UCSD-AML1 (cell line): ENCODE results near the gene ZBTB18.

ENCODE experiments used
- DNase-seq: peaks from one replicate; lab custom pipeline; 2025; ENCODE audit not compliant: unreplicated experiment; lab: John Stamatoyannopoulos, UW

The ZBTB18 gene

GRCh38 chr1:244087611-244088010 lies 36.5 kb downstream of the ZBTB18 start:
- no peak for DNase-seq

- no peak for DNase-seq
Observed at GRCh38 chr1:244088161-244088560, 37.1 kb downstream of the ZBTB18 start.

- DNase-seq = no peak
Observed at GRCh38 chr1:244089561-244089960, 38.5 kb downstream of the ZBTB18 start.

- no peak for DNase-seq
Observed at GRCh38 chr1:244090645-244091044, 39.6 kb downstream of the ZBTB18 start.

- DNase-seq = no peak
Observed at GRCh38 chr1:244092293-244092963, 41.3 kb downstream of the ZBTB18 start.

GRCh38 chr1:244092964-244093638 lies 42.0 kb downstream of the ZBTB18 start:
- DNase-seq = no peak

GRCh38 chr1:244094880-244095528 lies 43.9 kb downstream of the ZBTB18 start:
- DNase-seq = no peak

- DNase-seq = no peak
Observed at GRCh38 chr1:244095529-244095911, 44.4 kb downstream of the ZBTB18 start.

- no peak for DNase-seq
Observed at GRCh38 chr1:244096066-244096610, 45.1 kb downstream of the ZBTB18 start.

- no peak for DNase-seq
Observed at GRCh38 chr1:244096691-244097090, 45.6 kb downstream of the ZBTB18 start.

- DNase-seq = no peak
Observed at GRCh38 chr1:244097523-244098405, 46.7 kb downstream of the ZBTB18 start.

GRCh38 chr1:244099258-244099930 lies 48.3 kb downstream of the ZBTB18 start:
- DNase-seq = no peak

GRCh38 chr1:244100276-244100675 lies 49.2 kb downstream of the ZBTB18 start:
- DNase-seq = no peak

- DNase-seq = no peak
Observed at GRCh38 chr1:244100704-244101453, 49.8 kb downstream of the ZBTB18 start.

- no peak for DNase-seq
Observed at GRCh38 chr1:244102046-244102445, 51.0 kb downstream of the ZBTB18 start.

- DNase-seq = no peak
Observed at GRCh38 chr1:244102468-244102867, 51.4 kb downstream of the ZBTB18 start.

GRCh38 chr1:244104309-244105060 lies 53.4 kb downstream of the ZBTB18 start:
- DNase-seq = no peak

GRCh38 chr1:244106176-244106575 lies 55.1 kb downstream of the ZBTB18 start:
- no peak for DNase-seq
